HG03565 (cell line): ENCODE measurements around the gene CTNNA1.
"Not testable (repeated sequence)": the region's sequence is repeated elsewhere in the genome, so short reads cannot be mapped to it uniquely, and the experiment has no call there.

ENCODE experiments used
- ATAC-seq: cut with Tn5 transposase; IDR thresholded peaks from one replicate; pipeline ENCODE4 v1.9.1; 2021; ENCODE audit warnings: mild to moderate bottlenecking, moderate library complexity; ENCODE audit not compliant: unreplicated experiment

The CTNNA1 gene

GRCh38 chr5:138884554-138884953 lies 131.3 kb downstream of the CTNNA1 start:
- ATAC-seq: no peak

- ATAC-seq: no peak
Measured at GRCh38 chr5:138889994-138890393, 136.8 kb downstream of the CTNNA1 start.

GRCh38 chr5:138890644-138891043 lies 137.4 kb downstream of the CTNNA1 start:
- no peak for ATAC-seq

- no peak for ATAC-seq
Measured at GRCh38 chr5:138895918-138896317, 142.7 kb downstream of the CTNNA1 start.

- ATAC-seq: no peak
Measured at GRCh38 chr5:138898299-138898698, 145.1 kb downstream of the CTNNA1 start.

GRCh38 chr5:138898742-138899141 lies 145.5 kb downstream of the CTNNA1 start:
- no peak for ATAC-seq

GRCh38 chr5:138900281-138900965 lies 147.2 kb downstream of the CTNNA1 start:
- ATAC-seq: no peak

GRCh38 chr5:138901716-138902115 lies 148.5 kb downstream of the CTNNA1 start:
- ATAC-seq: no peak

GRCh38 chr5:138903130-138903775 lies 150.0 kb downstream of the CTNNA1 start:
- ATAC-seq: no peak

GRCh38 chr5:138905541-138905940 lies 152.3 kb downstream of the CTNNA1 start:
- ATAC-seq: no peak

- no peak for ATAC-seq
Measured at GRCh38 chr5:138909734-138910133, 156.5 kb downstream of the CTNNA1 start.

- ATAC-seq: no peak
Measured at GRCh38 chr5:138910546-138911185, 157.4 kb downstream of the CTNNA1 start.

- ATAC-seq: no peak
Measured at GRCh38 chr5:138911441-138911840, 158.2 kb downstream of the CTNNA1 start.

- no peak for ATAC-seq
Measured at GRCh38 chr5:138912093-138912492, 158.9 kb downstream of the CTNNA1 start.

- ATAC-seq: no peak
Measured at GRCh38 chr5:138913773-138914172, 160.5 kb downstream of the CTNNA1 start.

GRCh38 chr5:138914338-138914737 lies 161.1 kb downstream of the CTNNA1 start:
- no peak for ATAC-seq

- no peak for ATAC-seq
Measured at GRCh38 chr5:138918686-138919085, 165.5 kb downstream of the CTNNA1 start.

- no peak for ATAC-seq
Measured at GRCh38 chr5:138920181-138920580, 167.0 kb downstream of the CTNNA1 start.

- not testable (repeated sequence) for ATAC-seq
Measured at GRCh38 chr5:138921362-138921761, 168.1 kb downstream of the CTNNA1 start.

GRCh38 chr5:138922494-138922893 lies 169.3 kb downstream of the CTNNA1 start:
- no peak for ATAC-seq

- ATAC-seq: no peak
Measured at GRCh38 chr5:138925090-138925635, 171.9 kb downstream of the CTNNA1 start.

GRCh38 chr5:138926257-138926656 lies 173.0 kb downstream of the CTNNA1 start:
- no peak for ATAC-seq
